Effector CD4-positive, alpha-beta T cell (primary cell): Measurements from ENCODE around the gene CYP3A5.
"Not testable (repeated sequence)": the region's sequence is repeated elsewhere in the genome, so short reads cannot be mapped to it uniquely, and the experiment has no call there.

ENCODE experiments used
- DNase-seq: peaks from one replicate; pipeline ENCODE4 v3.0.0-alpha.2; 2020

Gene CYP3A5

GRCh38 chr7:99685129-99685758 lies 5.4 kb upstream of the CYP3A5 start:
- DNase-seq = no peak

GRCh38 chr7:99679032-99679399 lies 780 bp downstream of the CYP3A5 start:
- DNase-seq = no peak

GRCh38 chr7:99677648-99678045 lies 2.1 kb downstream of the CYP3A5 start:
- no peak for DNase-seq

- DNase-seq = no peak
Measured at GRCh38 chr7:99677013-99677647, 2.7 kb downstream of the CYP3A5 start.

- DNase-seq = no peak
Measured at GRCh38 chr7:99674995-99675742, 4.6 kb downstream of the CYP3A5 start.

GRCh38 chr7:99672573-99672972 lies 7.2 kb downstream of the CYP3A5 start:
- no peak for DNase-seq

- no peak for DNase-seq
Measured at GRCh38 chr7:99669782-99670181, 10.0 kb downstream of the CYP3A5 start.

GRCh38 chr7:99668541-99668940 lies 11.3 kb downstream of the CYP3A5 start:
- no peak for DNase-seq

- DNase-seq = no peak
Measured at GRCh38 chr7:99667179-99667578, 12.6 kb downstream of the CYP3A5 start.

GRCh38 chr7:99666013-99666395 lies 13.8 kb downstream of the CYP3A5 start:
- DNase-seq = no peak

GRCh38 chr7:99665312-99666012 lies 14.3 kb downstream of the CYP3A5 start:
- no peak for DNase-seq

GRCh38 chr7:99657879-99658278 lies 21.9 kb downstream of the CYP3A5 start:
- DNase-seq = not testable (repeated sequence)

- not testable (repeated sequence) for DNase-seq
Measured at GRCh38 chr7:99654626-99655025, 25.2 kb downstream of the CYP3A5 start.

- no peak for DNase-seq
Measured at GRCh38 chr7:99653754-99654153, 26.0 kb downstream of the CYP3A5 start.

GRCh38 chr7:99653269-99653668 lies 26.5 kb downstream of the CYP3A5 start:
- DNase-seq = not testable (repeated sequence)

GRCh38 chr7:99652671-99653070 lies 27.1 kb downstream of the CYP3A5 start:
- DNase-seq = no peak

- no peak for DNase-seq
Measured at GRCh38 chr7:99651290-99651689, 28.5 kb downstream of the CYP3A5 start.

GRCh38 chr7:99648843-99649242 lies 31.0 kb downstream of the CYP3A5 start:
- DNase-seq = no peak

- DNase-seq = no peak
Measured at GRCh38 chr7:99645590-99645989, 34.2 kb downstream of the CYP3A5 start.

GRCh38 chr7:99644431-99644830 lies 35.4 kb downstream of the CYP3A5 start:
- no peak for DNase-seq

GRCh38 chr7:99643464-99643863 lies 36.3 kb downstream of the CYP3A5 start:
- no peak for DNase-seq

GRCh38 chr7:99642027-99642426 lies 37.8 kb downstream of the CYP3A5 start:
- DNase-seq = no peak

GRCh38 chr7:99639267-99639666 lies 40.5 kb downstream of the CYP3A5 start:
- DNase-seq = no peak

GRCh38 chr7:99638731-99639130 lies 41.1 kb downstream of the CYP3A5 start:
- DNase-seq = no peak
